NCI-H526 (cell line): ENCODE results near the gene RASGRP4.
"Not testable (repeated sequence)": the region's sequence is repeated elsewhere in the genome, so short reads cannot be mapped to it uniquely, and the experiment has no call there.

Experiments
- DNase-seq, 2 experiments: peaks; one replicate each; lab custom pipeline; 2025; lab: John Stamatoyannopoulos, UW

The RASGRP4 gene

DNA sequence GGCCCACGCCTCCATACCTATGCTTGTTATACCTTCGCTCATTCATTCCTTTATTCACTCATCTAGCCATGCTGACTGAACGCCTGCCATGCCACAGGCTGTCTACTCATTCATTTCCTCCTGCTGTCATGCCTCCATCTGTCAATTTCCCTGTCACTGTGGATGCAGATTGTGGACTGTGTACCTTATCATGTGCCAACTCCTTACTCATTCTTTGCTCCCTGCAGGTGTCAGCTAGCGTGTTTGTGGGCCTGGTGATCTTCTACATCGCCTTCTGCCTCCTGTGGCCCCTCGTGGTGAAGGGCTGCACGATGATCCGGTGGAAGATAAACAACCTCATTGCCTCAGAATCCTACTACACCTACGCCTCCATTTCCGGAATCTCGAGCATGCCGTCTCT is 55.7 kb downstream of the RASGRP4 start:
- no peak for DNase-seq

DNA sequence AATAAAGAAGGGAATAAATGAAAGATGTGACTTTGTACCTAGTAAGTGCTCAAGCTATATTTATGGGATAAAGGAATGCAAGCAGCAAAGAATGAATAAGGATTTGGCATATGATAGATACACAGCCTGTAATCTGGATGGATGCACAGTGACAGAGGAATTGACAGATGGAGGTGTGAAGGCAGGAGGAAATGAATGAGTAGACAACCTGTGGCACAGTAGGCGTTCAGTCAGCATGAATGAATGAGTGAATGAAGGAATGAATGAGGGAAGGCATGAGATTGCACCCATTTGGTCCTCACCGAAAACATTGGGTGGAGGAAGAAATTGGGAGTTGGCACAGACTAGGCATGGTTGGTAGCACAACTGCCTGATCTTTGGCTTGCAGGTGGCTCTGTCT is 56.4 kb downstream of the RASGRP4 start:
- no peak for DNase-seq

DNA sequence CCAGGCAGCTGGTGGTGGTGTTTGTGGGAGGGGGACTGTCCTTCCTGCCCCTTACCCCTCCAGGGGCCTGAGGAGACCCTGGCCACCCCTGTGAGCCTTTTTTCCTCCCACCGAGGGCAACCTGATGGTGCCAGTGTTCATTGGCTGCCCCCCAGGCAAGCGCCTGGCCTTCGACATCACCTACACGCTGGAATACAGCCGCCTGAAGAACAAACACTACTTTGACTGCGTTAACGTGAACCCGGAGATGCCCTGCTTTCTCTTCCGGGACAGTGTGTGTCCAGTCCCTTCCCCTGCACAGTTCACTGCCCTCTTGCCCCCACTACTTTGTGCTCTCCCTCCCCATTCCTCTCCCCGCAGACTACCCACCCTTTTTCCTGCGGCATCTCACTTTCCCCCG is 59.0 kb downstream of the RASGRP4 start:
- DNase-seq, result no peak

DNA sequence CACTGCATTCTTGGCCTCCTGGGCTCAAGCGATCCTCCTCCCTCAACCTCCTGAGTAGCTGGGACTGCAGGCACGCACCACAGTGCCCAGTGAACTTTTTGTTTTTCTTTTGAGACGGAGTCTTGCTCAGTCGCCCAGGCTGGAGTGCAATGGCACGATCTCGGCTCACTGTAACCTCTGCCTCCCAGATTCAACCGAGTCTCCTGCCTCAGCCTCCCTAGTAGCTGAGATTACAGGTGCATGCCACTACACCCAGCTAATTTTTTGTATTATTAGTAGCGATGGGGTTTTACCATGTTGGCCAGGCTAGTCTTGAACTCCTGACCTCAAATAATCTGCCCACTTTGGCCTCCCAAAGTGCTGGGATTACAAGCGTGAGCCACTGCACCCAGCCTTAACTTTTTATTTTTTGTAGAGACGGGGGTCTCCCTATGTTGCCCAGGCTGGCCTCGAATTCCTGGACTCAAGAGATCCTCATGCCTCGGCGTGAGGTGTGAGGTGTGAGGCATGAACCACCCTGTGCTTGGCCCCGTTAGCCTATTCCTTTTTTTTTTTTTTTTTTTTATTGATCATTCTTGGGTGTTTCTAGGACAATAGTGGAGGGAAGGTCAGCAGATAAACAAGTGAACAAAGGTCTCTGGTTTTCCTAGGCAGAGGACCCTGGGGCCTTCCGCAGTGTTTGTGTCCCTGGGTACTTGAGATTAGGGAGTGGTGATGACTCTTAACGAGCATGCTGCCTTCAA is 62.9 kb downstream of the RASGRP4 start:
- DNase-seq, result not testable (repeated sequence)

DNA sequence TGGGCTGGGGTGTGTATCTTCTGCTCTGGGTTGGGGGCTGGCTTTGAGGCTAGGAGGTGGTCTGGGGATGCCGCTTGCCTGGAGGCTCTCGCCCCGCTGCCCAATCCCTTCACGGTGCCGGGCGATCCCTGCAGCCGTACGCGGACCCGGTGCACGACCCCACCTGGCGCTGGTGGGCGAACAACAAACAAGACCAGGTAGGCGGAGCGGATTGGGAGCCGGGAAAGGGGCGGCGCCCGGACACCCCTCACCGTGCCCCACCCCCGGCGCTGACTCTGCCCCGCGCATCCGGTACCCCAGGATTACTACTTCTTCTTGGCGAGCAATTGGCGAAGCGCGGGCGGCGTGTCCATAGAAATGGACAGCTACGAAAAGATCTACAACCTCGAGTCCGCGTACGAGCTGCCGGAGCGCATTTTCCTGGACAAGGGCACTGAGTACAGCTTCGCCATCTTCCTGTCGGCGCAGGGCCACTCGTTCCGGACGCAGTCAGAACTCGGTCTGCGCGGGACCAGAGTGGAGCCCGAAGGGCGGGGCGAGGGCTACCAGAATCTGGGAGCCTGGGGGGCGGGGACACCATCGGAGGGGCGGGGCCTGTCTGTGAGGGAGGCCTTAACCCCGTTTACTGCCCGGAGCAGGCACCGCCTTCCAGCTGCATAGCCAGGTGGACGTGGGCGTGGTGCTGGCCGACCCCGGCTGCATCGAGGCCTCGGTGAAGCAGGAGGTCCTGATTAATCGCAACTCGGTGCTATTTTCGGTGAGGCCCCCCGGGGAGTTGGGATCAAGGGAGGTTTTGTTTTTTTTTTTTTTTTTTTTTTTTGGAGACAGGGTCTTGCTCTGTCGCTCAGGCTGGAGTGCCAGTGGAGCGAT is 63.7 kb downstream of the RASGRP4 start:
- peak; percentile 33 to 88 for DNase-seq

DNA sequence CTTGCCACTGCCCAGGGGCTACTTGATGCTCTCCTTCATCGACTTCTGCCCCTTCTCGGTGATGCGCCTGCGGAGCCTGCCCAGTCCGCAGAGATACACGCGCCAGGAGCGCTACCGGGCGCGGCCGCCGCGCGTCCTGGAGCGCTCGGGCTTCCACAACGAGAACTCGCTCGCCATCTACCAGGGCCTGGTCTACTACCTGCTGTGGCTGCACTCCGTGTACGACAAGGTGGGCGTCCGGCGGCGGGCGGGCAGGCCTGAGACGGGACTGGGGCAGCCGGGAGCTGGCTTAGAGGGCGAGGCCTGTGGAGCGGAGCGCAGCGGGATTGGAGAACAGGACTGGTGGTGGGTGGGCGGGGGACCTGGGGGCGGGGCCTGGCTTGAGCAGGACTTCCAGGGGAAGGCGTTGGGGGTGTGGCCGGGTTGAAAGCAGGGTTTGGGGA is 64.4 kb downstream of the RASGRP4 start:
- DNase-seq, result peak; percentile 83 to 96

DNA sequence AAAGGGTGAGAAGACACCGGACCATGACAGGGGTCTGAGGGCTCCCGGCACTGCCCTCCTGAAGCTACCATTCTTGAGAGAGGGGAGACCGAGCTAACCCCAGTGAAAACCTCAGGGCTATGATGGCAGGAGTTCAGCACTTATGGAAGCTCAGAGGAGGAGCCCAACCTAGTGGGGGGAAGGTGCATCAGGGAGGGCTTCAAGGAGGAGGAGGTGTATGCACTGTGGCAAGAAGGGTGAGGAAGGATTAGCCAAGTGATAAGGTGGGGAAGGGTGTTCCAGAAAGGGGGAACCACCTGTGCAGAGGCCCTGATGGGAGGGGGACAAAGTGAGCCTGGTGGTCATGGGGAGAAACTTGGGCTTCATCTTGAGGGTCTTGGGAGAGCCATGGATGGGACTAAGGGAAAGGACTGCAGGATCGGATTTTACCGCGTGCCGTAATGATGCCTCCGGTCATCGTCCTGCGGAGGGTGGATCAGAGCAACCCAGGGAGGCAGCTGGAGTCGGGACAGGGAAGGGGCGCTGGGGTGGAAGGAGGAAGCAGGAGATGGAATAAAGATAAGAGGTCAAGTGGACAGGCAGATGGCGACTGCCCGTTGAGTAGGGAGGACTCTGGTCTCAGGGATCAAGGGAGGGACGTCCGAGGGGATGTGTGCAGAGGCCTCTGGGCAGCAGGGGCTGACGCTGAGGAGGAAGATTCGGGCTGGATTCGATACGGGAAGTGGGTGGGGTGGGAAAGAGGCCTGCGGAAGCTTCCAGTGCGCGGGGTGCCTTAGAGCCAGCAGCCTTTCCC is 65.0 kb downstream of the RASGRP4 start:
- DNase-seq, result no peak

DNA sequence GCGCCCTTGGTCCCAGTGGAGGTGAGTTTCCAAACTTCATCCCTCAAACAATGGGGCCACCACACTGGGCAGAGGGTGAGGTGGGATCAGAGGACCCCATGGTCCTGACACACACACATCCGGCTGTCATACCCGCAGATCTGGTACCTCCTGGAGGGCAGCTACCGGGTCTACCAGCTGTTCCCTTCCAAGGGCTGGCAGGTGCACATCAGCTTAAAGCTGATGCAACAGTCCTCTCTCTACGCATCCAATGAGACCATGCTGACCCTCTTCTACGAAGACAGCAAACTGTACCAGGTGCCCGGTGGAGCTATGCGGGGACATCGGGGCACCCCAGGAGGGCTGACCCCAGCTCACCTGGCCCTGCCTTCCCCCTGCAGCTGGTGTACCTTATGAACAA is 65.7 kb downstream of the RASGRP4 start:
- DNase-seq, result no peak

DNA sequence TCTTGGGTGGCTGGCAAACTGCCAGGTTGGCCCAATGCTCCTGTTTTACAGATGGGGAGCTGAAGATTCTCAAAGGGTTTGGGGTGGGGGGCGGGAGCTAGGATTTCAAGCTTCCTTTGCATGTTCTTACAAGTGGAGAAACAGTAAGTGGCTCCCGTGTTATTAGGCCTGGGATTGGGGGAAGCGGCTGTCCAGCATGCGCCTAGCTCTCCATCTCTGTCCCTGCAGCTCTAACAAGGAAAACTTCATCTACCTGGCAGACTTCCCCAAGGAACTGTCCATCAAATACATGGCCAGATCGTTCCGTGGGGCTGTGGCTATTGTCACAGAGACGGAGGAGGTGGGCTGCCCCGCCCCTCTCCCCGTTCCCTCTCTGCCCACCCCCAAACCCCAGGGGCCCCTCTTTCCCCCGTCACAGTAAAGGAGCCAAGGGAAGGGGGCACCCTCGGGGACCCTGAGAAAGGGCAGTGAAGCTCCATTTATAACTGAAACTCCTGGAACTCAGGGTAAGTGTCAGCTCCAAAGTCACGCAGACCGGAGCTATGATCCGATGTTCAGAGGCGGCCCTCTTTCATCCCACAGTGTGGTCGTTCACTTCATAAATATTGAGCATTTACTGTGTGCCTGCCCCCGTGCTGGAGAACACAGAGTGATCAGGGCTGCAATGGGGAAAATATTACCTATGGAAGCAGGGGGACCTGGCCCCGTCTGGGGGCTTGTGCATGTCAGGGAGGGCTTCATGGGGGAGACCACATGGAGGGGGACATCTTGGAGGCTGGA is 66.6 kb downstream of the RASGRP4 start:
- no peak for DNase-seq
